Peyer's patch (tissue), 4 donors: Measurements from ENCODE around the gene ESRP2.

Source experiments
- CTCF ChIP-seq, 6 experiments: fragments of 450-650 bp in 4 of 6; fragments of 200-600 bp in 2 of 6; sonication (generic) in 1 of 6; IDR thresholded peaks; one replicate each; pipeline ENCODE4 v1.5.1; 2017 to 2019; ENCODE audit warnings: antibody characterized with exemption in 6 of 6, mild to moderate bottlenecking in 3 of 6, moderate library complexity in 1 of 6
- POLR2A ChIP-seq, 2 donors: fragments of 450-650 bp; IDR thresholded peaks; one replicate each; pipeline ENCODE4 v1.5.1; 2017; ENCODE audit warnings: antibody characterized with exemption in 2 of 2, mild to moderate bottlenecking in 2 of 2, moderate library complexity in 2 of 2

DNA sequence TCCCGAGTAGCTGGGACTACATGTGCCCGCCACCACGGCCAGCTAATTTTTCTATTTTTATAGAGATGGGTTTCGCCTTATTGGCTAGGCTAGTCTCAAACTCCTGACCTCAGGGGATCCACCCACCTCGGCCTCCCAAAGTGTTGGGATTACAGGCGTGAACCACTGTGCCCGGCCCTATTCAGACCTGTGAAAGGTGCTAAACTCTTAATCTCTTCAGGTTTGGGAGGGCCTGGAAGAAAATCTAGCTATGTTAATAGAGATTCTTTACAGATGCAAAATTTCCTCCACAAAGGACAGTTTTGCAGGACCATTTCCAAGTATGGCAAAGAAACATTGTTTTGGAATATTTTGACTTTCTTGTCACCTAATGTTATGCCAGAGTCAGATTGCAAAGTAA lies 6.2 kb upstream of the ESRP2 start:
- TF ChIP-seq POLR2A (IDR thresholded peaks at IDR 0.05): no peak
- TF ChIP-seq CTCF (IDR thresholded peaks at IDR 0.05): no peak
